ENCODE measurements around the gene SVIL. TPM values are rescaled to one million over a fixed set of nuclear protein-coding genes. Genes with fewer than 3 reads are reported as not detected.

The SVIL gene
- total RNA-seq, 1 donor: 309 TPM

DNA sequence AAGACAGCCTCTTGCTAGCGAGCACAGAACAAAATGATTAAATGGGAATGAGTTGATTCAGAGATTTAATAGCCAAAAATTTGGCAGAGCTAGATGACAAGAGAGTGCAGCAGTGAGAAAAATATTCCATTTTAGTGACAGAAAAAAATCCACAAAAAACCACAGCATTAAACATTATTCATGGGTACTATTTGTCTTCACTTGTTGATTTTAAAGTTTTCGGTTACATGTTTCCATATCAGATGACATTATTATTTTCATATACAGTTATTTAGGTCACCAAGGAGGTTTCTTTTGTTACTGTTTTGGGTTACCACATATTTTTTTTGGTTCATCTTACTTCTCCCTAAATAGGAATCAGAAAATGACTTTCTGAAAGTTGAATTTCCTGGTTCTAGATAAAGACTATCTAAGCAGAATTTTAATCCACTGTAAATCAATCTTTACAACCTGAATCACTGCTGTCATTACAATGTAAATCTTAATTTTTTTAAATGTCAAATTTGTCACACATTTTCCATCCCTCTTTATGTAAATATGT lies 87.9 kb downstream of the SVIL start:
- no peak for DNase-seq (ENCODE audit: low read depth)
- H3K4me3 ChIP-seq (ENCODE audit: low read depth, low read length): no peak overlapping the region
- no peak for TF ChIP-seq CTCF (IDR thresholded peaks at IDR 0.05; ENCODE audit: insufficient read depth, low read length)

GRCh38 chr10:29545122-29545521 lies 89.6 kb downstream of the SVIL start:
- no peak for DNase-seq (ENCODE audit: low read depth)
- H3K4me3 ChIP-seq (ENCODE audit: low read depth, low read length): no peak overlapping the region
- TF ChIP-seq CTCF (IDR thresholded peaks at IDR 0.05; ENCODE audit: insufficient read depth, low read length): no peak

DNA sequence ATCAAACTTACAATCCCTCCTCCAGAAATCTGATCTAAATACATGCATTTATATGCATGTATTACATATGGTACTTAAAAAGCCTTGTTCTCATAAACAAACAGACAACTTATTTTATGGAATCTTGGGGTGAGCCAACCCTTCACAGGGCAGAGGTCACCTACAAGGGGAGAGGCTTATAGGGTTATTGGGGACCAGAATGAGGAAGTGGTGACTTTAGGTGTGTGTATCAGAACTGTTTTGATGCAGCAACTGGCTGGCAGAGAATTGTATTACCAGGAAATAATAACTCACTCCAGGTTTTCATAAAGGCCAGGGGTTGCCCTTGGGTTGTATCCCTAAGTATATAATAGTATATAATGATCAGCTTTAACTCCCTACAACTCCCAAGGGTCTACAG lies 91.1 kb downstream of the SVIL start:
- DNase-seq (ENCODE audit: low read depth): no peak
- no peak overlapping the region for H3K4me3 ChIP-seq (ENCODE audit: low read depth, low read length)
- TF ChIP-seq CTCF (IDR thresholded peaks at IDR 0.05; ENCODE audit: insufficient read depth, low read length): no peak

DNA sequence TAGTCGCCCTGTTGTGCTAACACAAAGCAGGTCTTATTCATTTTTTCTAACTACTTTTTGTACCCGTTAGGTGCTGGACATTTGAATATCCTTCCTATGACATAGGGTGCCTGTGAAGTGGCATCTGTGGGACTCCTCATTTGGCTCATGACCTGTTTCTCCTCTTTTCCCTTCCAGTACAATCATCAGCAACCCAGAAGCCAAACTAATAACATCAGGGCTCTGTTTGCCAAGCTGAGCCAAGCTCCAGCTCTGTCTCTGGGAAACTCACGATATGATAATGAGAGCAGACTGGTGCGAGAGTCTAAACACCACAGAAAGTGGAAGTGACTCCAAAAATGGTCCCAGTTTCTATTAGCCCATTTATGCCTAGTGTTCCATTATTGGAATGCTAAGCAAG lies 92.0 kb downstream of the SVIL start:
- no peak overlapping the region for H3K4me3 ChIP-seq (ENCODE audit: low read depth, low read length)
- no peak for DNase-seq (ENCODE audit: low read depth)
- no peak for TF ChIP-seq CTCF (IDR thresholded peaks at IDR 0.05; ENCODE audit: insufficient read depth, low read length)

GRCh38 chr10:29541422-29542210 lies 93.2 kb downstream of the SVIL start:
- DNase-seq (ENCODE audit: low read depth): no peak
- no peak overlapping the region for H3K4me3 ChIP-seq (ENCODE audit: low read depth, low read length)
- no peak for TF ChIP-seq CTCF (IDR thresholded peaks at IDR 0.05; ENCODE audit: insufficient read depth, low read length)

- DNase-seq (ENCODE audit: low read depth): no peak
- TF ChIP-seq CTCF (IDR thresholded peaks at IDR 0.05; ENCODE audit: insufficient read depth, low read length): no peak
Measured at GRCh38 chr10:29540016-29540415, 94.8 kb downstream of the SVIL start.

More at GRCh38 chr10:29540016-29540415, 94.8 kb downstream of the SVIL start:
- H3K4me3 ChIP-seq (ENCODE audit: low read depth, low read length): no peak overlapping the region
